COLO668 (cell line): ENCODE data around the gene NCBP3.
"Not testable (repeated sequence)": the region's sequence is repeated elsewhere in the genome, so short reads cannot be mapped to it uniquely, and the experiment has no call there.

Experiments
- DNase-seq: peaks from one replicate; lab custom pipeline; 2025; ENCODE audit not compliant: unreplicated experiment; lab: John Stamatoyannopoulos, UW

The NCBP3 gene

GRCh38 chr17:3794557-3795389, 51.3 kb downstream of the NCBP3 start:
- DNase-seq = no peak

GRCh38 chr17:3794152-3794551, 51.9 kb downstream of the NCBP3 start:
- DNase-seq = not testable (repeated sequence)

- DNase-seq = not testable (repeated sequence)
Measured at GRCh38 chr17:3793258-3793657, 52.8 kb downstream of the NCBP3 start.

GRCh38 chr17:3792481-3792880, 53.6 kb downstream of the NCBP3 start:
- no peak for DNase-seq

GRCh38 chr17:3788200-3788599, 57.8 kb downstream of the NCBP3 start:
- DNase-seq = no peak

- DNase-seq = not testable (repeated sequence)
Measured at GRCh38 chr17:3785323-3785722, 60.7 kb downstream of the NCBP3 start.

- DNase-seq = no peak
Measured at GRCh38 chr17:3782751-3783150, 63.3 kb downstream of the NCBP3 start.

- no peak for DNase-seq
Measured at GRCh38 chr17:3780986-3781385, 65.1 kb downstream of the NCBP3 start.

- no peak for DNase-seq
Measured at GRCh38 chr17:3777366-3778120, 68.5 kb downstream of the NCBP3 start.

- DNase-seq = no peak
Measured at GRCh38 chr17:3773966-3774365, 72.1 kb downstream of the NCBP3 start.

GRCh38 chr17:3773511-3773910, 72.5 kb downstream of the NCBP3 start:
- no peak for DNase-seq

GRCh38 chr17:3772764-3773163, 73.3 kb downstream of the NCBP3 start:
- DNase-seq = no peak

- DNase-seq = no peak
Measured at GRCh38 chr17:3771140-3771539, 74.9 kb downstream of the NCBP3 start.

GRCh38 chr17:3770466-3770865, 75.6 kb downstream of the NCBP3 start:
- DNase-seq = no peak

- no peak for DNase-seq
Measured at GRCh38 chr17:3768769-3769168, 77.3 kb downstream of the NCBP3 start.

- DNase-seq = no peak
Measured at GRCh38 chr17:3768341-3768740, 77.7 kb downstream of the NCBP3 start.

GRCh38 chr17:3766779-3767178, 79.3 kb downstream of the NCBP3 start:
- no peak for DNase-seq

- no peak for DNase-seq
Measured at GRCh38 chr17:3765981-3766380, 80.1 kb downstream of the NCBP3 start.

GRCh38 chr17:3763777-3764170, 82.3 kb downstream of the NCBP3 start:
- no peak for DNase-seq

GRCh38 chr17:3762922-3763776, 82.9 kb downstream of the NCBP3 start:
- DNase-seq = no peak

GRCh38 chr17:3761918-3762380, 84.1 kb downstream of the NCBP3 start:
- no peak for DNase-seq
